HepG2 (cell line): ENCODE measurements around the gene AZI2. TPM values are rescaled to one million over a fixed set of nuclear protein-coding genes. Genes with fewer than 3 reads are reported as not detected.

Experiments used
- BCL3 ChIP-seq: sonication (generic); formaldehyde crosslinking; IDR thresholded peaks from 2 replicates; pipeline ENCODE4 v1.5.1; 2020; ENCODE audit warnings: mild to moderate bottlenecking, missing genetic modification reagents, moderate library complexity
- FOXK1 ChIP-seq: sonication (generic); formaldehyde crosslinking; IDR thresholded peaks from 2 replicates; pipeline ENCODE4 v1.4.0; 2020; ENCODE audit warnings: low read depth, missing genetic modification reagents, borderline replicate concordance
- HOXA5 ChIP-seq: sonication (generic); formaldehyde crosslinking; IDR thresholded peaks from 2 replicates; pipeline ENCODE4 v1.4.0; 2020; ENCODE audit warnings: missing genetic modification reagents
- MBD4 ChIP-seq: IDR thresholded peaks from 2 replicates; pipeline ENCODE4 v1.6.1; 2012; ENCODE audit warnings: low read length, inconsistent platforms, borderline replicate concordance
- NFIB ChIP-seq: sonication (generic); formaldehyde crosslinking; IDR thresholded peaks from 2 replicates; pipeline ENCODE4 v1.9.0; 2021; ENCODE audit warnings: missing genetic modification reagents, mild to moderate bottlenecking, borderline replicate concordance
- PCBP2 ChIP-seq: fragments of 200-400 bp; formaldehyde crosslinking; optimal IDR thresholded peaks from 2 replicates; pipeline ENCODE3; 2018; ENCODE audit warnings: low read length, low read depth; ENCODE audit not compliant: poor library complexity, severe bottlenecking
- PITX1 ChIP-seq: sonication (generic); formaldehyde crosslinking; IDR thresholded peaks from 2 replicates; pipeline ENCODE4 v1.5.1; 2020; ENCODE audit warnings: mild to moderate bottlenecking, missing genetic modification reagents
- RARA ChIP-seq: IDR thresholded peaks from 2 replicates; pipeline ENCODE4 v1.6.1; 2016; ENCODE audit warnings: missing genetic modification reagents, missing compliant biosample characterization
- RFX1 ChIP-seq: fragments of 450-650 bp; IDR thresholded peaks from 2 replicates; pipeline ENCODE4 v1.6.1; 2017
- SIX4 ChIP-seq: sonication (generic); formaldehyde crosslinking; IDR thresholded peaks from 2 replicates; pipeline ENCODE4 v1.4.0; 2020; ENCODE audit warnings: missing genetic modification reagents
- SMYD3 ChIP-seq: sonication (generic); formaldehyde crosslinking; IDR thresholded peaks from 2 replicates; pipeline ENCODE4 v1.8.1; 2023; ENCODE audit warnings: mild to moderate bottlenecking, missing genetic modification reagents
- ZFYVE20 ChIP-seq: sonication (generic); formaldehyde crosslinking; IDR thresholded peaks from 2 replicates; pipeline ENCODE4 v1.8.0; 2023; ENCODE audit warnings: low read depth, mild to moderate bottlenecking, moderate library complexity, missing genetic modification reagents, borderline replicate concordance
- ZHX2 ChIP-seq, 2 experiments: sonication (generic) in 1 of 2; formaldehyde crosslinking in 1 of 2; IDR thresholded peaks; 2 replicates each; pipeline versions ENCODE4 v1.6.1 to v1.9.0; 2014 to 2022; ENCODE audit warnings: antibody characterized with exemption in 1 of 2, borderline replicate concordance in 1 of 2, inconsistent platforms in 1 of 2, low read depth in 1 of 2, missing genetic modification reagents in 1 of 2
- ZNF138 ChIP-seq: sonication (generic); formaldehyde crosslinking; IDR thresholded peaks from 2 replicates; pipeline ENCODE4 v1.5.0; 2020; ENCODE audit warnings: mild to moderate bottlenecking, low read depth, missing genetic modification reagents
- ZNF160 ChIP-seq: sonication (generic); formaldehyde crosslinking; IDR thresholded peaks from 2 replicates; pipeline ENCODE4 v1.8.0; 2022; ENCODE audit warnings: mild to moderate bottlenecking, inconsistent platforms, missing genetic modification reagents
- ZNF264 ChIP-seq: sonication (generic); formaldehyde crosslinking; IDR thresholded peaks from 2 replicates; pipeline ENCODE4 v1.4.0; 2020; ENCODE audit warnings: missing genetic modification reagents
- ZNF317 ChIP-seq: sonication (generic); formaldehyde crosslinking; IDR thresholded peaks from 2 replicates; pipeline ENCODE4 v1.5.0; 2020; ENCODE audit warnings: mild to moderate bottlenecking, missing genetic modification reagents
- ZNF337 ChIP-seq: sonication (generic); formaldehyde crosslinking; IDR thresholded peaks from 2 replicates; pipeline ENCODE4 v1.5.1; 2020; ENCODE audit warnings: missing genetic modification reagents, low read depth, mild to moderate bottlenecking, borderline replicate concordance
- ZNF33B ChIP-seq: sonication (generic); formaldehyde crosslinking; IDR thresholded peaks from 2 replicates; pipeline ENCODE4 v1.5.1; 2020; ENCODE audit warnings: mild to moderate bottlenecking, missing genetic modification reagents
- ZNF674 ChIP-seq: sonication (generic); formaldehyde crosslinking; IDR thresholded peaks from 2 replicates; pipeline ENCODE4 v1.5.0; 2020; ENCODE audit warnings: low read depth, mild to moderate bottlenecking, missing genetic modification reagents
- ZNF7 ChIP-seq: IDR thresholded peaks from 2 replicates; pipeline ENCODE4 v1.6.1; 2016; ENCODE audit warnings: missing biosample characterization, missing genetic modification reagents
- ZNF790 ChIP-seq: sonication (generic); formaldehyde crosslinking; IDR thresholded peaks from 2 replicates; pipeline ENCODE4 v1.8.0; 2022; ENCODE audit warnings: missing genetic modification reagents, mild to moderate bottlenecking, borderline replicate concordance
- ZNF83 ChIP-seq: sonication (generic); formaldehyde crosslinking; IDR thresholded peaks from 2 replicates; pipeline ENCODE4 v1.4.0; 2020; ENCODE audit warnings: missing genetic modification reagents, mild to moderate bottlenecking, borderline replicate concordance
- polyA plus RNA-seq, 8 experiments: library from polyadenylated mRNA; depleted of rRNA in 3 of 8; stranded (reverse) in 7 of 8; unstranded in 1 of 8; fragments of >200 nt; fragmentation: Illumina TruSeq in 4 of 8; extraction: Trizol in 4 of 8; gene quantifications; 2 replicates each; pipeline versions ENCODE4 v1.2.1 to v1.2.3, GENCODE V29; 2011 to 2016; ENCODE audit warnings: low read depth in 4 of 8, missing spikeins in 1 of 8, mixed read lengths in 1 of 8; ENCODE audit not compliant: insufficient read depth in 1 of 8
- total RNA-seq, 5 experiments: library from RNA; depleted of rRNA; stranded (reverse); fragments of >200 nt; fragmentation: Illumina TruSeq; extraction: Trizol; gene quantifications; 2 replicates each; pipeline ENCODE4 v1.2.3, GENCODE V29; 2016; ENCODE audit warnings: low read depth in 1 of 5

Gene AZI2
- total and polyA plus RNA-seq, 2 of the 13 experiments (the other 11 are each of a cell fraction or from before 2014, with no cell fraction given): 43.7 to 49.8 TPM

GRCh38 chr3:28320981-28321380, 27.6 kb downstream of the AZI2 start (continued):
- no peak for TF ChIP-seq ZNF337 (CRISPR knock-in tag)
- TF ChIP-seq RARA (CRISPR knock-in tag): peak; percentile 70
- TF ChIP-seq PCBP2: no peak
- TF ChIP-seq ZNF674 (CRISPR knock-in tag): no peak
- no peak for TF ChIP-seq ZNF83
- no peak for TF ChIP-seq ZNF160 (CRISPR knock-in tag)
- TF ChIP-seq ZNF317 (CRISPR knock-in tag): no peak
- no peak for TF ChIP-seq FOXK1 (CRISPR knock-in tag)
- no peak for TF ChIP-seq ZNF33B (CRISPR knock-in tag)
- TF ChIP-seq ZHX2 (IDR thresholded peaks at IDR 0.05; ENCODE audit: low read depth): no peak
- no peak for TF ChIP-seq ZHX2 (CRISPR knock-in tag; IDR thresholded peaks at IDR 0.05; ENCODE audit: borderline replicate concordance)
- TF ChIP-seq MBD4: 0 out of 2 replicates have a peak, but pooled peaks have one; percentile 20
- no peak for TF ChIP-seq RFX1
- TF ChIP-seq NFIB (CRISPR knock-in tag): no peak
- TF ChIP-seq ZNF790: no peak
- 0 out of 2 replicates have a peak, but pooled peaks have one; percentile 26 for TF ChIP-seq ZNF264 (CRISPR knock-in tag)
- TF ChIP-seq ZNF138: no peak
- no peak for TF ChIP-seq ZNF7 (CRISPR knock-in tag)
- TF ChIP-seq ZFYVE20 (CRISPR knock-in tag): no peak
- no peak for TF ChIP-seq BCL3
- TF ChIP-seq SIX4 (CRISPR knock-in tag): no peak
- no peak for TF ChIP-seq HOXA5 (CRISPR knock-in tag)
- no peak for TF ChIP-seq SMYD3
- TF ChIP-seq PITX1 (CRISPR knock-in tag): 0 out of 2 replicates have a peak, but pooled peaks have one; percentile 20
